HG03442 (cell line): Measurements from ENCODE around the gene SYNRG.

ENCODE experiments used
- ATAC-seq: cut with Tn5 transposase; IDR thresholded peaks from one replicate; pipeline ENCODE4 v1.9.1; 2021; ENCODE audit warnings: mild to moderate bottlenecking, moderate library complexity; ENCODE audit not compliant: unreplicated experiment

Gene SYNRG

DNA sequence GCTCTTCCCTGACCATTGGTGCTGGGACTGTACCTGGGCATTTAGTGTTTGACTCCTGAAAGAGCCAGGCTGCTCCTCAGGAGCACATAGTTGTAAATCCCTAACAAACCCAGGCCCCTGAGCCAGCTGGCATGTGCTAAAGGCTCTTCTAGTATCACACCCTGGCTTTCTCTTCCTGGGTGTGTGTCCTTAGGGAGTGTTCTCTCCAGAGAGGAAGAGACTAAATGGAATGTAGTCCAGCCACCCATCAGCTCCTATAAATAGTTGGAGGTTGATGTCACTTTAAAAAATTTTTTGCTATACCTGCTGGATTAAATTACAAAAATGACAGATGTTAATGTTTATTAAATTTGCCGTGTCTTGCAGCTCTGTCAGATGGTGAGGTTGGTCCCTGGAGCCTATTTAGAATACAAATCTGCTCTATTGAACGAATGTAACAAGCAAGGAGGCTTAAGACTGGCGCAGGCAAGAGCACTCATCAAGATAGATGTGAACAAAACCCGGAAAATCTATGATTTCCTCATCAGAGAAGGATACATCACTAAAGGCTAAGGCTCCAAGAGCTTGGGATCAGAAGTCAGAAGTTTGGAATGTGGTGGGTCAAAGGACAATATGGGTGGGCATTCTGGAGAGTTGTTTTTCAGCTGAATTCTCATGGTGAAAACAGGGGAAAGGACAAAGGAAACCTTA is 132.6 kb downstream of the SYNRG start:
- no peak for ATAC-seq

DNA sequence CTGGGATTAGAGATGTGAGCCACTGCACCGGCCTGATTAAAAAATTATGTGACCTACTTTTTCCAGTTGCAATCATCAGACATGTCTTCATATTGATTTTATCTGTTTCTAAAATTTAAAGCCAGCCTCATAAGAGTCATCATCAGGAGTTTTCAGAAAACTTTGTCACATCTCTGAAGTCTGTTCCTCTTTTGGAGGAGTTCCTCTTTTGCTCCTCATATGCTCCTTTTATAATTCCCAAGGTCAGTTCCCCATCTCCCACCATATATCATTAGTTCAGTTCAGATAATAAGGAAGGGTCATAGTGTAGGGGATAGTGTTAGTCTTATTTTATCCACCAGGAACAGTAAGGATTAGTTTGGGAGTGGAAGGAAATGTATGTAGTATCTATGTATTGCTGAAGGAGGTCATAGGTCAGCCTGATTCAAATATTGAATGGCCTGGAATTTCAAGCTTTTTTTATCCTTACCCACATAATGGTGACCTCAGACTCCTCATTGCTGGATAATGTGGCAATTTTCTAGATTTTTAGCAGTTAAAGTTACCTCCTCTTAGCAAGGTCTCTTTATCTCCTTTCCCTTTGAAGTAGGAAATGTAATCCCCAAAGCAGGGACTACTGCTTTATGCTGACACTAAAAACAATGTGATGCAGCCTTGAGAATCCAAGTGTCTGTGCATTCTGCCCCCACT is 133.3 kb downstream of the SYNRG start:
- ATAC-seq = no peak

DNA sequence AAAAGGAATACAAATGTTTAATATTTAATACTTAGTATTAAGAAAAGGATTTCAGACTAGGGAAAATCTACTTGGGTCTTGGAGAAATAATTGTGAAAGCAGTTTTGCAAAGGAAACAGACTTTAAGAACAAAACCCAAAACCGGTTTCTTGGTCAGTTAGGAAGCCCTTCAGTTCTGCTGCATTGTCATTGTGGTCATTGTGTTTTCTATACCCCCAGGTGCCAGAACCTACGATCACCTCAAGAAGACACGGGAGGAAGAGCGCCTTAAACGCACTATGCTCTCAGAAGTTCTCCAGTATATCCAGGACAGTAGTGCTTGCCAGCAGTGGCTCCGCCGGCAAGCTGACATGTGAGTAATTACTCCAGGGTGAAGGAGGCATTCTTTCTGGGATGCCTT is 139.0 kb downstream of the SYNRG start:
- ATAC-seq = no peak

DNA sequence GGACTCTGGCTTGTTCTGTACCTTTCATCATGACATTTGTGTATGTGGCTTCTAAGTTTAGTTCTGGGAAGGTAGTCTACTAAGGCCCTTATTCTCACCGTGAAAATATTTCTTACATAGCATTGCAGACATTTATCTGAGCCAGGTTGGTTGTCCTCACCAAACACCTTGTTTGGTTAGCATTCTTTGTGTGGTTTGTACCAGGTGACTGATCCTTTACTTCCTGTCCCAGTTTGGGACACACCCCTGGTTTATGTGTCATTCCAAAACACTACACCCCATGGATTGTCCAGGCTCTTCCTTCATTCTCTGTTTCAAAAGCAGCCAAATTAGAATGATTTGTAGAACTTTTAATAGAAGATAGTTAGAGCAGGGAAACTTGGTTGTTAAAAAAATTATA is 142.7 kb downstream of the SYNRG start:
- ATAC-seq = no peak

DNA sequence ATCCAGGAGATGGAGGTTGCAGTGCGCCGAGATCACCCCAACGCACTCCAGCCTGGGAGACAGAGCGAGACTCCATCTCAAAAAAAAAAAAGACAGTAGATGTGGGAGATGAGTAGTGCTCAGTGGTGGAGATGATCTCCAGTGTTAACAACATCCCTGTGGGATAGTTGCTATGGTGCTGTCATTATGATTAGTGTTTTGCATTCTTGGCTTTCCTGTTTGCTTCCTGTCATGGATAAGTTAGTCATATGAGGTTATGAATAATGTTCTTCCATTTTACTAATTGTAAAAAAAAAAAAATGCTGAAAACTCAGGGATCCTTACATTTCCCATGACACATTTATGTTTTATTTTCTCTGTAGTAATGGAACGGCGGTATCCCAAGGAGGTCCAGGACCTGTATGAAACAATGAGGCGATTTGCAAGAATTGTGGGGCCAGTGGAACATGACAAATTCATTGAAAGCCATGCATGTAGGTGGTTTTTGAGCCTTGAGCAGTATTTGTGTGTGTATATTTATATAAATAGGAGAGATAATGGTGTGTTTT is 144.1 kb downstream of the SYNRG start:
- no peak for ATAC-seq
